AG04450 (cell line): ENCODE measurements around the gene FAF1. TPM values are rescaled to one million over a fixed set of nuclear protein-coding genes. Genes with fewer than 3 reads are reported as not detected.

ENCODE experiments used
- CTCF ChIA-PET: fragments of 300-600, 350-600 bp; formaldehyde crosslinking; extraction: SDS; loops from one replicate; lab custom pipeline; 2022; ENCODE audit warnings: antibody characterized with exemption, inconsistent platforms; lab: Charles Lee
- POLR2A ChIA-PET: fragments of 350-600 bp; formaldehyde crosslinking; extraction: SDS; loops from one replicate; lab custom pipeline; 2021; ENCODE audit warnings: antibody characterized with exemption, inconsistent platforms; lab: Yijun Ruan, JAX
- DNase-seq: peaks from one replicate; pipeline ENCODE4 v3.0.0-alpha.2; 2011; ENCODE audit warnings: low read depth, low spot score
- H3K27ac ChIP-seq: one replicate; pipeline ENCODE4 v1.5.1; 2012; ENCODE audit warnings: low read depth, low read length, control low read depth
- H3K27me3 ChIP-seq: one replicate; pipeline ENCODE4 v1.6.0; 2012; ENCODE audit warnings: low read length; ENCODE audit not compliant: control insufficient read depth, insufficient read depth
- H3K4me3 ChIP-seq: 2 replicates; pipeline ENCODE4 v1.5.1; 2011; ENCODE audit warnings: mild to moderate bottlenecking, low read depth, low read length, control low read depth
- H3K9me3 ChIP-seq: 2 replicates; pipeline ENCODE4 v1.5.1; 2012; ENCODE audit warnings: low read length; ENCODE audit not compliant: control insufficient read depth, insufficient read depth
- CTCF ChIP-seq: IDR thresholded peaks from 2 replicates; pipeline ENCODE4 v1.5.1; 2011; ENCODE audit warnings: low read depth, low read length, control low read depth, inconsistent platforms
- polyA plus RNA-seq: library from polyadenylated mRNA; depleted of rRNA; stranded (reverse); fragments of >200 nt; gene quantifications from 2 replicates; pipeline ENCODE4 v1.2.3, GENCODE V29; 2011

Gene FAF1
- polyA plus RNA-seq, 1 experiment, result 37.9 TPM

DNA sequence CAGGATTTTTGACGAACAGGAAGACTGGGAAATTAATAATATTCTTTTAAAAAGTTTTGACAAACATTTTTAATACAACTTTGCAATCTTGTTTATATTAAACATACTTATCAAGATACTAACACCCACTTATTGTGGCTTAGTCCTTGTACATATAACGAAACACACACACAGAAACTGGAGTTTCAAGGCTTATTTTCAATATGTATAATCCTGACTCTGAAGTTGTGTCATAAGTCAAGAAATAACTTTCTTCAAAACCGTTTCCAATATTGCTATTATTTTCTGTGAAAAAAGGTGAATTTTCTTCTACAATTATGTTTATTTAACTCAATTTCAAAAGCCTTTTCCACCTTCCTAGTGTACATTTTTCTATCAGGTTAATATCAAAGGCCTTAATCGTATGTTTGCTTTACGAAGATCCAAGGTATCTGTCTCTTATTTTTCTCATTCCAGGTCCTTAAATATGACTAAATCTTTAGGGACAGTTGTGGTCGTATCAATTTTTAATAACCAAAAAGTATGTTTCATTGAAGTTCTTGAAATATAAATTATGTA is 11.8 kb upstream of the FAF1 start:
- POLR2A ChIA-PET, result no interaction called here
- H3K27ac ChIP-seq, result no peak overlapping the region
- DNase-seq, result no peak
- no peaks in the 10 kb centered on the region for H3K9me3 ChIP-seq
- H3K4me3 ChIP-seq, result peak overlapping the region; percentile 27
- CTCF ChIA-PET, result interaction anchor here (1.0 kb wide), 1 partner anchor 99 kb away, joined by 6 read pairs; no protein-coding TSS in a partner anchor
- H3K27me3 ChIP-seq, result no peaks in the 10 kb centered on the region
- no peak for TF ChIP-seq CTCF

GRCh38 chr1:50970931-50971582 is 11.0 kb upstream of the FAF1 start:
- CTCF ChIA-PET, result no interaction called here
- TF ChIP-seq CTCF, result no peak
- POLR2A ChIA-PET, result no interaction called here
- DNase-seq, result no peak
- Histone ChIP-seq H3K4me3 (peak overlapping the region; percentile 85), H3K27ac (no peak overlapping the region), H3K27me3 (no peaks in the 10 kb centered on the region), H3K9me3 (no peaks in the 10 kb centered on the region)

DNA sequence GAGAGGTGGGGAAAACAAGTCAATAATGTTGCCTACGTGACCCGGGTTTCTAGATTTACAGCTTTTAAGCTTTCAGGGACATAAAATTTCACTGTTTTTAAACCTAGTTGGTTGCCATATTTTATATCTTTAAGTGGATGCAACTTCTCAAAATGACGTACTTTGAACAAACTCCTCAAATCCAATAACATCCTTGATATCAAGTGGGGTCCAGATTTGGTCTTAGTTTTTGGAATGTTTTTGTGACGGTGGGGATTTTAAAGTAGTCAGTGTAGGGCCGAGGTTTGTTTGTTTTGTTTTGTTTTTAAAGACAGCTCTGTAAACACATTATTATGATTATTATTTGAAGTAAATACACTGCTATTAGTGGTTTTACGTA is 10.4 kb upstream of the FAF1 start:
- Histone ChIP-seq H3K9me3 (no peaks in the 10 kb centered on the region), H3K27ac (peak overlapping the region; percentile 81), H3K27me3 (no peaks in the 10 kb centered on the region), H3K4me3 (peak overlapping the region; percentile 85)
- no peak for TF ChIP-seq CTCF
- DNase-seq, result no peak
- ChIA-PET CTCF (interaction anchor here (0.6 to 1.2 kb wide), 3 partner anchors 157 to 218 kb away, joined by 3 to 5 read pairs (median 3); no protein-coding TSS in a partner anchor), POLR2A (interaction anchor here (0.7 to 2.1 kb wide), 2 partner anchors 8 to 10 kb away, joined by 3 to 7 read pairs; partner anchors contain the start of gene FAF1)

- ChIA-PET CTCF (interaction anchor here (0.6 to 1.6 kb wide), 5 partner anchors 8 to 219 kb away, joined by 3 to 5 read pairs (median 5); no protein-coding TSS in a partner anchor), POLR2A (interaction anchor here (0.7 to 2.1 kb wide), 4 partner anchors 7 to 9 kb away, joined by 3 to 13 read pairs (median 6); partner anchors contain the start of gene FAF1)
- H3K27ac ChIP-seq, result peak within 1 kb of the TSS; percentile 81
- TF ChIP-seq CTCF, result 0 out of 2 replicates have a peak, but pooled peaks have one; percentile 9
- H3K4me3 ChIP-seq, result peak within 1 kb of the TSS; percentile 85
- peak; percentile 50 for DNase-seq
- H3K9me3 ChIP-seq, result no peaks in the 10 kb centered on the region
- no peaks in the 10 kb centered on the region for H3K27me3 ChIP-seq
These were observed 9.8 kb upstream of the FAF1 start, which contains the start of gene CDKN2C for GRCh38 chr1:50969611-50970508. TSS of gene CDKN2C (plus strand) at chr1:50970245. CDS start at chr1:50970369, 124 bp downstream.
